Activated B cell treated with CpG ODN at 0.5 μM for 24 hours (primary cell): Measurements from ENCODE around the gene NPRL2. TPM values are rescaled to one million over a fixed set of nuclear protein-coding genes. Genes with fewer than 3 reads are reported as not detected.

Source experiments
- ATAC-seq: fragments of 200-7000 bp; cut with Tn5 transposase; one replicate; pipeline ENCODE4 v1.10.0; 2021; ENCODE audit warnings: low read depth, mild to moderate bottlenecking, moderate library complexity
- CTCF ChIA-PET: fragments of 350-600 bp; sonication (Branson Sonifier 250); formaldehyde crosslinking; loops from one replicate; lab custom pipeline; 2021; ENCODE audit warnings: antibody characterized with exemption; lab: Charles Lee
- POLR2A ChIA-PET: fragments of 350-600 bp; sonication (Branson Sonifier 250); formaldehyde crosslinking; loops from one replicate; lab custom pipeline; 2021; ENCODE audit warnings: antibody characterized with exemption; lab: Charles Lee
- DNase-seq: peaks from one replicate; pipeline ENCODE4 v3.0.0; 2022
- H3K27ac Mint-ChIP-seq: one replicate; pipeline ENCODE4 v1.8.0; 2020; ENCODE audit warnings: mixed read lengths
- H3K27me3 Mint-ChIP-seq: one replicate; pipeline ENCODE4 v1.8.0; 2021; ENCODE audit warnings: mixed read lengths
- H3K36me3 Mint-ChIP-seq: one replicate; pipeline ENCODE4 v1.8.0; 2021; ENCODE audit warnings: low read depth, mixed read lengths
- H3K4me1 Mint-ChIP-seq: one replicate; pipeline ENCODE4 v1.8.0; 2021; ENCODE audit warnings: mixed read lengths
- H3K4me3 Mint-ChIP-seq: one replicate; pipeline ENCODE4 v1.8.0; 2020; ENCODE audit warnings: mild to moderate bottlenecking, mixed read lengths
- H3K9me3 Mint-ChIP-seq: one replicate; pipeline ENCODE4 v1.8.0; 2020; ENCODE audit warnings: mixed read lengths
- intact Hi-C: fragments of 100-400 bp; cut with micrococcal nuclease; formaldehyde crosslinking; loops from one replicate; pipeline ENCODE4 v1.15.1; 2024
- total RNA-seq: library from RNA; stranded (reverse); gene quantifications from 2 replicates; pipeline ENCODE4 v1.2.3, GENCODE V29; 2022
- TF ChIP-seq, protein P1 (sequence below): fragments of 200-600 bp; IDR thresholded peaks from one replicate; pipeline ENCODE4 v1.8.0; 2022; ENCODE audit warnings: antibody characterized with exemption, mild to moderate bottlenecking

Gene NPRL2
- total RNA-seq, 1 donor from 2014 or later = 23.6 TPM

DNA sequence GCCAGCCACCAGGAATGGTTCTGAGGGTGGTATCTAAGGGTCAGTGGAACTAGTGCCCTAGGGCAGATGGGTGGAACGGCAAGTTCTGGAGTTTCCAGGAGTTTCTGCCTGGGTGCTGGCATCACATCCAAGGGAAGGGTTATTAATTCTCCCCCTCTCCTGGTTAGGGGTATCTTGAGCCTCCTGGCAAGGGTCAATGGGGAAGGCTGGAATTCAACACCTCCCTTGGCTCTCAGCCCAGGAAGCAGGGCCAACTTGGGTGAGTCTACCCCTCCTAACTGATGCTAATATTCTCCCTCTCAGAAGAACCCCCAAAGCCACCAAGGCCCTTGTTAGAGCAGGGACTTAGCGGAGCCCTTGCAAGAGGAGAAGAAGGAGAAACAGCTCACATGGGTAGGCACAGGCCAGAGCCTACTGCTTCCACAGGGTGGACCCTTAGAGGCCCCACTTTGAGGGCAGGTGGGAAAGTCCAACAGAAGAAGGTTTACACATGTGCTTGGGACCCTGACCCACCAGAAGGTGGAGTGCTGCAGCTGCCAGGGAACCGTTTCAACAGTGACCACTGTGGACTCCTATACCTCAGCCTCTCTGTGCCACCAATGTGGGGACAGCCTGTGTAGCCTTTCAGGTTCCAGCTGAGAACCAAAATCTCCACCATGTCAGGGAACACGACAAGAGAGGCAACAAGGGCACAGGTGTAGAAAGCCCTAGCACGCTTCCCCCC lies 5.4 kb upstream of the NPRL2 start:
- Mint-ChIP-seq H3K9me3 (no peaks in the 10 kb centered on the region), H3K27me3 (no peaks in the 10 kb centered on the region), H3K27ac (no peak overlapping the region), H3K4me3 (no peak overlapping the region), H3K36me3 (peaks cover 48% of the 10 kb centered on the region), H3K4me1 (peaks cover 61% of the 10 kb centered on the region)
- ChIA-PET CTCF (interaction anchor here (0.6 to 0.8 kb wide), 2 partner anchors 8 to 1098 kb away, joined by 4 to 5 read pairs; no protein-coding TSS in a partner anchor), POLR2A (interaction anchor here (0.9 kb wide), 1 partner anchor 9 kb away, joined by 4 read pairs; no protein-coding TSS in a partner anchor)
- no peak for ATAC-seq
- TF ChIP-seq, protein P1, sequence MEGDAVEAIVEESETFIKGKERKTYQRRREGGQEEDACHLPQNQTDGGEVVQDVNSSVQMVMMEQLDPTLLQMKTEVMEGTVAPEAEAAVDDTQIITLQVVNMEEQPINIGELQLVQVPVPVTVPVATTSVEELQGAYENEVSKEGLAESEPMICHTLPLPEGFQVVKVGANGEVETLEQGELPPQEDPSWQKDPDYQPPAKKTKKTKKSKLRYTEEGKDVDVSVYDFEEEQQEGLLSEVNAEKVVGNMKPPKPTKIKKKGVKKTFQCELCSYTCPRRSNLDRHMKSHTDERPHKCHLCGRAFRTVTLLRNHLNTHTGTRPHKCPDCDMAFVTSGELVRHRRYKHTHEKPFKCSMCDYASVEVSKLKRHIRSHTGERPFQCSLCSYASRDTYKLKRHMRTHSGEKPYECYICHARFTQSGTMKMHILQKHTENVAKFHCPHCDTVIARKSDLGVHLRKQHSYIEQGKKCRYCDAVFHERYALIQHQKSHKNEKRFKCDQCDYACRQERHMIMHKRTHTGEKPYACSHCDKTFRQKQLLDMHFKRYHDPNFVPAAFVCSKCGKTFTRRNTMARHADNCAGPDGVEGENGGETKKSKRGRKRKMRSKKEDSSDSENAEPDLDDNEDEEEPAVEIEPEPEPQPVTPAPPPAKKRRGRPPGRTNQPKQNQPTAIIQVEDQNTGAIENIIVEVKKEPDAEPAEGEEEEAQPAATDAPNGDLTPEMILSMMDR = no peak
- intact Hi-C loops = loop anchor here (5.0 to 10.0 kb wide), 2 partner anchors 161 to 1699 kb away; partner anchors contain the start of gene DUSP7
- no peak for DNase-seq

DNA sequence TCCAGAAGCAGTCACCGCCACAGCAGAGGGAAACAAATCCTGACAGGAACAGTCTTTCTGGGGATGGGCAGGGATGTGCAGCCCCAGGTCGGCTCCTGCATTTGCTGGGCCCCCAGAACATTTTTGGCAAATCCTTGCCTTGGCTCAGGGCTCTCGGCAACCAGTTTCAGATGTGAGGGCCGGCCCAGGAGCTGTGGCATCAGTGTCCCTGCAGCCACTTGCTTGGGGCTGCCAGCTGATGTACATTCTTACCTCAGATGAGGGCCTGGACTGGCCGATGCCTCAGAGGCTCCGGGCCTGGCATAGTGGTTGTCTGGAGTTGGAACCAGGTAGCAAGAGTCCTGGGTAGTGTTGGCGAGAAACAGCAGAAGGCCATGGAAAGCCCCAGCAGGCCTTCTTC lies 4.3 kb upstream of the NPRL2 start:
- CTCF ChIA-PET = no interaction called here
- TF ChIP-seq, protein P1 = no peak
- no peak overlapping the region for H3K4me3 Mint-ChIP-seq

DNA sequence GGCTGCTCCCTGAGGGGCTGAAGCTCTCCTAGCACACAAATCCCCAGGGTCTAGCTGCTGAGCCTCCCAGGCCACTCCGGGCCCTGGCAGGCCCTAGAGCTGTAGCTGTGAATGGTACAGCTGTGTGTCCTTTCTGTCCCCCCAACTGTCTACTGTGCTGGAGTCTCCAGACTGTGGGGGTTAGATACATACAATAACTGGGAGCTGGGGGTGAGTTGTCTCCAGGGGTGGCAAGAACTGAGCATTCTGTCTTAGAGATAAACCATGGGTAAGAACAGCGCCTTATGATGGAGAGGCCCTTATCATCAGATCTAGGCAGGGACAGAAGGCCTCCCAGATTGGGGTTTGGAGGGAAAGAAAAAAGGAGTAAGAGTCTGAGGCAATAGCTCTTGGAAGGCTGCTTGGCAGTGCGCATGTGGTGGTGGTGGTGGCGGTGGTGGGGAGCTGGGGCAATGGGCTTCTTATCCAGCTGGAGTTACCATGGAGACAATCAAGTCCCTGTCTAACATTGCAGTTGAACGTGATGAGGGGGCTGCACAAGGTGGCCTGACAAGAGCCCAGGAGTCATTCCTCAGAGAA lies 3.7 kb upstream of the NPRL2 start:
- ChIA-PET POLR2A (interaction anchor here (1.5 to 1.8 kb wide), 3 partner anchors 11 to 18 kb away, joined by 5 to 9 read pairs (median 6); partner anchors contain the start of gene RASSF1), CTCF (interaction anchor here (0.8 to 1.5 kb wide), 2 partner anchors 25 to 33 kb away, joined by 3 to 5 read pairs; no protein-coding TSS in a partner anchor)
- peaks cover 51% of the 10 kb centered on the region for H3K36me3 Mint-ChIP-seq
- no peak overlapping the region for H3K4me3 Mint-ChIP-seq
- no peaks in the 10 kb centered on the region for H3K27me3 Mint-ChIP-seq
- TF ChIP-seq, protein P1 = no peak
- DNase-seq (no peak), ATAC-seq (no peak)
- H3K9me3 Mint-ChIP-seq = no peaks in the 10 kb centered on the region
- H3K4me1 Mint-ChIP-seq = peaks cover 70% of the 10 kb centered on the region
- intact Hi-C loops = loop anchor here (10.0 kb wide), 1 partner anchor 1701 kb away; the partner anchor contains the start of gene DUSP7
- no peak overlapping the region for H3K27ac Mint-ChIP-seq

More for the DNA sequence above, 4.3 kb upstream of the NPRL2 start:
- Mint-ChIP-seq H3K4me1 (peaks cover 70% of the 10 kb centered on the region), H3K27me3 (no peaks in the 10 kb centered on the region), H3K27ac (no peak overlapping the region), H3K36me3 (peaks cover 53% of the 10 kb centered on the region), H3K9me3 (no peaks in the 10 kb centered on the region)
- intact Hi-C loops = loop anchor here (5.0 to 10.0 kb wide), 2 partner anchors 162 to 1700 kb away; partner anchors contain the start of gene DUSP7
- DNase-seq = no peak
- no peak for ATAC-seq
- POLR2A ChIA-PET = interaction anchor here (1.6 to 1.8 kb wide), 2 partner anchors 15 to 18 kb away, joined by 6 to 9 read pairs; partner anchors contain the start of gene RASSF1

DNA sequence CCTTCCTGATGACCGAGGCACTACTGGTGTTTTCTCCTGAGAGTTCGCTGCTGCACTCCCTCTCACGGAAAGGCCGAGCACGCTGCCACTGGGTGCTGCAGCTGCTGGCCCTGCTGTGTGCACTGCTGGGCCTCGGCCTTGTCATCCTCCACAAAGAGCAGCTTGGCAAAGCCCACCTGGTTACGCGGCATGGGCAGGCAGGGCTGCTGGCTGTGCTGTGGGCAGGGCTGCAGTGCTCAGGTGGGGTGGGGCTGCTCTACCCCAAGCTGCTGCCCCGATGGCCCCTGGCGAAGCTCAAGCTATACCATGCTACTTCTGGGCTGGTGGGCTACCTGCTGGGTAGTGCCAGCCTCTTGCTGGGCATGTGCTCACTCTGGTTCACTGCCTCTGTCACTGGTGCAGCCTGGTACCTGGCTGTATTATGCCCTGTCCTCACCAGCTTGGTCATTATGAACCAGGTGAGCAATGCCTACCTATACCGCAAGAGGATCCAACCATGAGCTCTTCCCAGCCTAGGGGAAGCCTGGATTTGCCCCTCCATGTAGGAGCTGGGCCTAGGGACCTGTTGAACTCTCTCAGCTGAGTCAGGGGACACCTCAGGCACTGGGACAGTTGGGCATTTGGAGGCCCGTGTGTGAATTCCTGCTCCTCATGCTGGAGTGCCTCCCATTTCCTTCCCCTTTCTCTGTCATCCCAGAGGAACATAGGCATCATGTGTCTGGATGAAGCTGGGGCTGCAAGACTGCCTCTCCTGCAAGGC lies 2.9 kb upstream of the NPRL2 start:
- Mint-ChIP-seq H3K4me3 (no peak overlapping the region), H3K9me3 (no peaks in the 10 kb centered on the region), H3K27me3 (no peaks in the 10 kb centered on the region), H3K4me1 (peaks cover 71% of the 10 kb centered on the region), H3K36me3 (peaks cover 53% of the 10 kb centered on the region), H3K27ac (no peak overlapping the region)
- POLR2A ChIA-PET = interaction anchor here (0.5 to 1.8 kb wide), 9 partner anchors 12 to 909 kb away, joined by 3 to 12 read pairs (median 5); partner anchors contain the start of genes HYAL3, NAA80 and RASSF1
- intact Hi-C loops = loop anchor here (10.0 kb wide), 1 partner anchor 1701 kb away; the partner anchor contains the start of gene DUSP7
- ATAC-seq (no peak), DNase-seq (no peak)
- CTCF ChIA-PET = interaction anchor here (0.8 to 1.5 kb wide), 2 partner anchors 24 to 32 kb away, joined by 3 to 5 read pairs; no protein-coding TSS in a partner anchor
- TF ChIP-seq, protein P1 = no peak
